Fibroblast of lung (primary cell): ENCODE data around the gene CCDC86. TPM values are rescaled to one million over a fixed set of nuclear protein-coding genes. Genes with fewer than 3 reads are reported as not detected.

Experiments
- DNase-seq, 2 donors: peaks; one replicate each; pipeline versions ENCODE4 v3.0.0 to v3.0.0-alpha.2; 2010; ENCODE audit warnings: low read depth in 2 of 2
- H2AFZ ChIP-seq: 2 replicates; pipeline ENCODE4 v1.5.1; 2012; ENCODE audit warnings: low read length, control low read depth, inconsistent platforms
- H3K27ac ChIP-seq: 2 replicates; pipeline ENCODE4 v1.5.1; 2011; ENCODE audit warnings: low read length, control low read depth; ENCODE audit not compliant: insufficient read depth
- H3K27me3 ChIP-seq: 2 replicates; pipeline ENCODE4 v1.5.1; 2011; ENCODE audit warnings: mild to moderate bottlenecking, low read length; ENCODE audit not compliant: control insufficient read depth, insufficient read depth
- H3K36me3 ChIP-seq: 2 replicates; pipeline ENCODE4 v1.5.1; 2011; ENCODE audit warnings: low read length; ENCODE audit not compliant: control insufficient read depth, insufficient read depth
- H3K4me1 ChIP-seq: 2 replicates; pipeline ENCODE4 v1.5.1; 2011; ENCODE audit warnings: low read length; ENCODE audit not compliant: control insufficient read depth, insufficient read depth; ENCODE audit errors: extremely low read depth
- H3K4me2 ChIP-seq: 2 replicates; pipeline ENCODE4 v1.5.1; 2011; ENCODE audit warnings: low read length, control low read depth; ENCODE audit not compliant: insufficient read depth; ENCODE audit errors: extremely low read depth
- H3K4me3 ChIP-seq, 4 experiments: fragments of 200-600 bp in 1 of 4; sonication (generic) in 1 of 4; replicated peaks in 1 of 4; 2 replicates each; pipeline ENCODE4 v1.5.1; 2011 to 2016; ENCODE audit warnings: low read length in 4 of 4, low read depth in 3 of 4, mild to moderate bottlenecking in 3 of 4, control low read depth in 2 of 4, inconsistent platforms in 1 of 4, mixed read lengths in 1 of 4; ENCODE audit not compliant: insufficient read depth in 1 of 4; ENCODE audit errors: control extremely low read depth in 1 of 4
- H3K79me2 ChIP-seq: 2 replicates; pipeline ENCODE4 v1.5.1; 2012; ENCODE audit warnings: mild to moderate bottlenecking, low read length, inconsistent platforms; ENCODE audit not compliant: control insufficient read depth, insufficient read depth
- H3K9ac ChIP-seq: 2 replicates; pipeline ENCODE4 v1.5.1; 2011; ENCODE audit warnings: mild to moderate bottlenecking, low read length, control low read depth; ENCODE audit not compliant: insufficient read depth
- H3K9me3 ChIP-seq: 2 replicates; pipeline ENCODE4 v1.5.1; 2012; ENCODE audit warnings: low read depth, low read length; ENCODE audit not compliant: control insufficient read depth, insufficient read depth
- H4K20me1 ChIP-seq: 2 replicates; pipeline ENCODE4 v1.5.1; 2011; ENCODE audit warnings: low read length; ENCODE audit not compliant: control insufficient read depth, insufficient read depth; ENCODE audit errors: extremely low read depth
- CTCF ChIP-seq, 2 donors: IDR thresholded peaks in 1 of 2; conservative IDR thresholded peaks in 1 of 2; 1 replicate in 1 of 2; 2 replicates in 1 of 2; pipeline ENCODE4 v1.5.1; 2011 to 2012; ENCODE audit warnings: low read length in 2 of 2, control low read depth in 1 of 2, inconsistent platforms in 1 of 2, low read depth in 1 of 2, mild to moderate bottlenecking in 1 of 2
- EZH2 ChIP-seq: IDR thresholded peaks from 2 replicates; pipeline ENCODE4 v1.5.1; 2012; ENCODE audit warnings: low read length, control low read depth, mild to moderate bottlenecking; ENCODE audit errors: missing control alignments
- polyA plus RNA-seq, 2 donors: library from polyadenylated mRNA; depleted of rRNA in 1 of 2; stranded (reverse) in 1 of 2; unstranded in 1 of 2; fragments of >200 nt; gene quantifications; 2 replicates each; pipeline ENCODE4 v1.2.1, GENCODE V29; 2011 to 2012; ENCODE audit warnings: missing spikeins in 1 of 2
- total RNA-seq: library from RNA; depleted of rRNA; stranded (reverse); fragments of >200 nt; gene quantifications from 2 replicates; pipeline ENCODE4 v1.2.1, GENCODE V29; 2014

Gene CCDC86
- total and polyA plus RNA-seq, 2 donors (not counting 1 experiment from before 2014, with no cell fraction given) = 7.4 to 14.9 TPM

- no peak for DNase-seq
- Histone ChIP-seq H3K79me2 (no peaks in the 10 kb centered on the region), H3K4me2 (no peak within 1 kb of the TSS), H4K20me1 (no peaks in the 10 kb centered on the region), H2AFZ (no peak within 1 kb of the TSS), H3K36me3 (no peaks in the 10 kb centered on the region), H3K27me3 (peaks cover 2% of the 10 kb centered on the region), H3K9ac (no peak within 1 kb of the TSS), H3K4me1 (peaks cover 10% of the 10 kb centered on the region), H3K4me3 (no peak within 1 kb of the TSS), H3K27ac (no peak within 1 kb of the TSS), H3K9me3 (no peaks in the 10 kb centered on the region)
- TF ChIP-seq CTCF (conservative IDR thresholded peaks at IDR 0.05 in 1 of 2, IDR thresholded peaks at IDR 0.05 in 1 of 2; ENCODE audit: low read depth in 1 of 2, low read length in 2 of 2) (no peak), EZH2 (no peak)
These were observed 25.3 kb downstream of the CCDC86 start, which contains the start of gene ZP1 for GRCh38 chr11:60866911-60867870. TSS of gene ZP1 (plus strand) at chr11:60867542. CDS start at chr11:60867562, 20 bp downstream.

GRCh38 chr11:60867871-60868681, 26.2 kb downstream of the CCDC86 start:
- Histone ChIP-seq H3K27ac (no peak overlapping the region), H4K20me1 (no peaks in the 10 kb centered on the region), H3K4me3 (no peak overlapping the region), H3K79me2 (no peaks in the 10 kb centered on the region), H3K36me3 (no peaks in the 10 kb centered on the region), H3K9me3 (no peaks in the 10 kb centered on the region), H3K9ac (no peak overlapping the region), H3K4me1 (peaks cover 19% of the 10 kb centered on the region), H2AFZ (no peak overlapping the region), H3K4me2 (no peak overlapping the region), H3K27me3 (no peaks in the 10 kb centered on the region)
- TF ChIP-seq EZH2 = no peak
- no peak for DNase-seq

GRCh38 chr11:60868682-60869450, 27.0 kb downstream of the CCDC86 start:
- DNase-seq = no peak

More at GRCh38 chr11:60868682-60869450, 27.0 kb downstream of the CCDC86 start:
- no peaks in the 10 kb centered on the region for H3K79me2 ChIP-seq
- no peak overlapping the region for H3K9ac ChIP-seq
- H3K36me3 ChIP-seq = no peaks in the 10 kb centered on the region
- no peak overlapping the region for H2AFZ ChIP-seq
- H3K27ac ChIP-seq = no peak overlapping the region
- TF ChIP-seq EZH2 (no peak), CTCF (conservative IDR thresholded peaks at IDR 0.05 in 1 of 2, IDR thresholded peaks at IDR 0.05 in 1 of 2; ENCODE audit: low read depth in 1 of 2, low read length in 2 of 2) (no peak)
- H4K20me1 ChIP-seq = no peaks in the 10 kb centered on the region
- H3K4me1 ChIP-seq = peaks cover 23% of the 10 kb centered on the region
- no peak overlapping the region for H3K4me2 ChIP-seq
- H3K4me3 ChIP-seq = no peak overlapping the region
- no peaks in the 10 kb centered on the region for H3K9me3 ChIP-seq
- H3K27me3 ChIP-seq = no peaks in the 10 kb centered on the region
